GM12874 (cell line): Measurements from ENCODE around the gene KBTBD3.

Source experiments
- CTCF ChIP-seq: IDR thresholded peaks from 2 replicates; pipeline ENCODE4 v1.5.1; 2011; ENCODE audit warnings: low read depth, mild to moderate bottlenecking, control low read depth, low read length, moderate library complexity; ENCODE audit not compliant: insufficient read depth

KBTBD3 gene

GRCh38 chr11:106014035-106014434 lies 63.1 kb downstream of the KBTBD3 start:
- no peak for TF ChIP-seq CTCF

- no peak for TF ChIP-seq CTCF
Observed at GRCh38 chr11:106012744-106013143, 64.4 kb downstream of the KBTBD3 start.

- no peak for TF ChIP-seq CTCF
Observed at GRCh38 chr11:106011481-106011880, 65.7 kb downstream of the KBTBD3 start.

- no peak for TF ChIP-seq CTCF
Observed at GRCh38 chr11:106001304-106002012, 75.7 kb downstream of the KBTBD3 start.
